ENCODE results near the gene BCKDHA.

- TF ChIP-seq CTCF (IDR thresholded peaks at IDR 0.05; ENCODE audit: extremely low read depth in 1 of 2, insufficient read depth in 1 of 2, low read depth in 1 of 2, low read length in 2 of 2) (no peak), EZH2 (IDR thresholded peaks at IDR 0.05; ENCODE audit: borderline replicate concordance, low read depth, low read length, severe bottlenecking) (no peak)
Observed at GRCh38 chr19:41420101-41420880, 22.7 kb downstream of the BCKDHA start.

Measured in endothelial cell of umbilical vein (primary cell).